ENCODE results near the gene CIROP.

DNA sequence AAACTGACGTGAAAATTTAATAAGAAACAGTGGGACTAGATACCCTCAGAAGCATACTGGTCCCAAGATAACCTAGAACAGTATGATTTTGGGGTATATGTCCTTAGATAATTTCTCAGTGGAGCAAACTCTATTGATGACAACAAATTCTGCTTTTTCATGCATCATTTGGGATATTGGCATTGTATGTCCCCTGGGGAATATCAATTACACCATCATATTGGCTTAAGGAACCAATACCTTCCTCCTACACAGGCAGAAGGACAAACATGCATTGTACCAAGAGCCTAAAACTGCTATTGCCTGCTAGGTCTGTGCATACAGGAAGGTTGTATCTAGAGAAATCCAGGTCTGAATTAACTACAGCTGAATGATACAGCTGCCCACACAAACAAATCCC lies 29.9 kb downstream of the CIROP start:
- TF ChIP-seq POLR2A (IDR thresholded peaks at IDR 0.05): no peak
- TF ChIP-seq, protein P1, sequence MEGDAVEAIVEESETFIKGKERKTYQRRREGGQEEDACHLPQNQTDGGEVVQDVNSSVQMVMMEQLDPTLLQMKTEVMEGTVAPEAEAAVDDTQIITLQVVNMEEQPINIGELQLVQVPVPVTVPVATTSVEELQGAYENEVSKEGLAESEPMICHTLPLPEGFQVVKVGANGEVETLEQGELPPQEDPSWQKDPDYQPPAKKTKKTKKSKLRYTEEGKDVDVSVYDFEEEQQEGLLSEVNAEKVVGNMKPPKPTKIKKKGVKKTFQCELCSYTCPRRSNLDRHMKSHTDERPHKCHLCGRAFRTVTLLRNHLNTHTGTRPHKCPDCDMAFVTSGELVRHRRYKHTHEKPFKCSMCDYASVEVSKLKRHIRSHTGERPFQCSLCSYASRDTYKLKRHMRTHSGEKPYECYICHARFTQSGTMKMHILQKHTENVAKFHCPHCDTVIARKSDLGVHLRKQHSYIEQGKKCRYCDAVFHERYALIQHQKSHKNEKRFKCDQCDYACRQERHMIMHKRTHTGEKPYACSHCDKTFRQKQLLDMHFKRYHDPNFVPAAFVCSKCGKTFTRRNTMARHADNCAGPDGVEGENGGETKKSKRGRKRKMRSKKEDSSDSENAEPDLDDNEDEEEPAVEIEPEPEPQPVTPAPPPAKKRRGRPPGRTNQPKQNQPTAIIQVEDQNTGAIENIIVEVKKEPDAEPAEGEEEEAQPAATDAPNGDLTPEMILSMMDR (IDR thresholded peaks at IDR 0.05): no peak
- TF ChIP-seq EP300 (IDR thresholded peaks at IDR 0.05): no peak

All from suprapubic skin (tissue), 3 donors.